HepG2 (cell line): ENCODE data around the gene PAQR6. TPM values are rescaled to one million over a fixed set of nuclear protein-coding genes. Genes with fewer than 3 reads are reported as not detected.

ENCODE experiments used
- ARID4A ChIP-seq: sonication (generic); formaldehyde crosslinking; IDR thresholded peaks from 2 replicates; pipeline ENCODE4 v1.5.0; 2020; ENCODE audit warnings: mild to moderate bottlenecking, missing genetic modification reagents, borderline replicate concordance
- CAMTA2 ChIP-seq: sonication (generic); formaldehyde crosslinking; IDR thresholded peaks from 2 replicates; pipeline ENCODE4 v1.4.0; 2020; ENCODE audit warnings: mild to moderate bottlenecking, missing genetic modification reagents, borderline replicate concordance
- SMAD3 ChIP-seq: sonication (generic); formaldehyde crosslinking; IDR thresholded peaks from 2 replicates; pipeline ENCODE4 v1.4.0; 2020; ENCODE audit warnings: missing genetic modification reagents
- ZFP36 ChIP-seq: fragments of 150-350 bp; IDR thresholded peaks from 2 replicates; pipeline ENCODE4 v1.6.1; 2018; ENCODE audit warnings: borderline replicate concordance, low read length, low read depth; ENCODE audit not compliant: partially characterized antibody
- ZGPAT ChIP-seq: IDR thresholded peaks from 2 replicates; pipeline ENCODE4 v1.6.1; 2016; ENCODE audit warnings: mild to moderate bottlenecking
- ZNF138 ChIP-seq: sonication (generic); formaldehyde crosslinking; IDR thresholded peaks from 2 replicates; pipeline ENCODE4 v1.5.0; 2020; ENCODE audit warnings: mild to moderate bottlenecking, low read depth, missing genetic modification reagents
- ZNF160 ChIP-seq: sonication (generic); formaldehyde crosslinking; IDR thresholded peaks from 2 replicates; pipeline ENCODE4 v1.8.0; 2022; ENCODE audit warnings: mild to moderate bottlenecking, inconsistent platforms, missing genetic modification reagents
- ZNF615 ChIP-seq: sonication (generic); formaldehyde crosslinking; IDR thresholded peaks from 2 replicates; pipeline ENCODE4 v1.5.0; 2020; ENCODE audit warnings: mild to moderate bottlenecking, missing genetic modification reagents, borderline replicate concordance
- ZSCAN22 ChIP-seq: sonication (generic); formaldehyde crosslinking; IDR thresholded peaks from 2 replicates; pipeline ENCODE4 v1.4.0; 2020; ENCODE audit warnings: mild to moderate bottlenecking, missing genetic modification reagents
- polyA plus RNA-seq, 8 experiments: library from polyadenylated mRNA; depleted of rRNA in 3 of 8; stranded (reverse) in 7 of 8; unstranded in 1 of 8; fragments of >200 nt; fragmentation: Illumina TruSeq in 4 of 8; extraction: Trizol in 4 of 8; gene quantifications; 2 replicates each; pipeline versions ENCODE4 v1.2.1 to v1.2.3, GENCODE V29; 2011 to 2016; ENCODE audit warnings: low read depth in 4 of 8, missing spikeins in 1 of 8, mixed read lengths in 1 of 8; ENCODE audit not compliant: insufficient read depth in 1 of 8
- total RNA-seq, 5 experiments: library from RNA; depleted of rRNA; stranded (reverse); fragments of >200 nt; fragmentation: Illumina TruSeq; extraction: Trizol; gene quantifications; 2 replicates each; pipeline ENCODE4 v1.2.3, GENCODE V29; 2016; ENCODE audit warnings: low read depth in 1 of 5
- TF ChIP-seq, protein P1 (sequence below): IDR thresholded peaks from 2 replicates; pipeline ENCODE4 v1.6.1; 2012; ENCODE audit warnings: low read depth, low read length, improper control_type of control experiment

PAQR6 gene
- total and polyA plus RNA-seq, 2 of the 13 experiments (the other 11 are each of a cell fraction or from before 2014, with no cell fraction given): 0.82 to 1.4 TPM

- no peak for TF ChIP-seq CAMTA2 (CRISPR knock-in tag)
- no peak for TF ChIP-seq ZNF138 (CRISPR knock-in tag)
- no peak for TF ChIP-seq ZNF615 (CRISPR knock-in tag)
- TF ChIP-seq ZSCAN22 (CRISPR knock-in tag): no peak
- TF ChIP-seq SMAD3 (CRISPR knock-in tag): no peak
- no peak for TF ChIP-seq ZNF160 (CRISPR knock-in tag)
- TF ChIP-seq, protein P1, sequence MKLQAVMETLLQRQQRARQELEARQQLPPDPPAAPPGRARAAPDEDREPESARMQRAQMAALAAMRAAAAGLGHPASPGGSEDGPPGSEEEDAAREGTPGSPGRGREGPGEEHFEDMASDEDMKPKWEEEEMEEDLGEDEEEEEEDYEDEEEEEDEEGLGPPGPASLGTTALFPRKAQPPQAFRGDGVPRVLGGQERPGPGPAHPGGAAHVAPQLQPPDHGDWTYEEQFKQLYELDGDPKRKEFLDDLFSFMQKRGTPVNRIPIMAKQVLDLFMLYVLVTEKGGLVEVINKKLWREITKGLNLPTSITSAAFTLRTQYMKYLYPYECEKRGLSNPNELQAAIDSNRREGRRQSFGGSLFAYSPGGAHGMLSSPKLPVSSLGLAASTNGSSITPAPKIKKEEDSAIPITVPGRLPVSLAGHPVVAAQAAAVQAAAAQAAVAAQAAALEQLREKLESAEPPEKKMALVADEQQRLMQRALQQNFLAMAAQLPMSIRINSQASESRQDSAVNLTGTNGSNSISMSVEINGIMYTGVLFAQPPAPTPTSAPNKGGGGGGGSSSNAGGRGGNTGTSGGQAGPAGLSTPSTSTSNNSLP: no peak
- TF ChIP-seq ZGPAT (CRISPR knock-in tag): peak; percentile 43; the same call in 1 of the 2 replicates
- peak; percentile 67; the same call in 1 of the 2 replicates for TF ChIP-seq ARID4A (CRISPR knock-in tag)
- no peak for TF ChIP-seq ZFP36
These were observed 47.6 kb upstream of the PAQR6 start, which contains the start of gene GLMP (continued) for GRCh38 chr1:156295391-156295947.
